Measurements from ENCODE around the gene SLC38A10.

The SLC38A10 gene

GRCh38 chr17:81330884-81331245, 35.8 kb upstream of the SLC38A10 start:
- no peak for DNase-seq

DNA sequence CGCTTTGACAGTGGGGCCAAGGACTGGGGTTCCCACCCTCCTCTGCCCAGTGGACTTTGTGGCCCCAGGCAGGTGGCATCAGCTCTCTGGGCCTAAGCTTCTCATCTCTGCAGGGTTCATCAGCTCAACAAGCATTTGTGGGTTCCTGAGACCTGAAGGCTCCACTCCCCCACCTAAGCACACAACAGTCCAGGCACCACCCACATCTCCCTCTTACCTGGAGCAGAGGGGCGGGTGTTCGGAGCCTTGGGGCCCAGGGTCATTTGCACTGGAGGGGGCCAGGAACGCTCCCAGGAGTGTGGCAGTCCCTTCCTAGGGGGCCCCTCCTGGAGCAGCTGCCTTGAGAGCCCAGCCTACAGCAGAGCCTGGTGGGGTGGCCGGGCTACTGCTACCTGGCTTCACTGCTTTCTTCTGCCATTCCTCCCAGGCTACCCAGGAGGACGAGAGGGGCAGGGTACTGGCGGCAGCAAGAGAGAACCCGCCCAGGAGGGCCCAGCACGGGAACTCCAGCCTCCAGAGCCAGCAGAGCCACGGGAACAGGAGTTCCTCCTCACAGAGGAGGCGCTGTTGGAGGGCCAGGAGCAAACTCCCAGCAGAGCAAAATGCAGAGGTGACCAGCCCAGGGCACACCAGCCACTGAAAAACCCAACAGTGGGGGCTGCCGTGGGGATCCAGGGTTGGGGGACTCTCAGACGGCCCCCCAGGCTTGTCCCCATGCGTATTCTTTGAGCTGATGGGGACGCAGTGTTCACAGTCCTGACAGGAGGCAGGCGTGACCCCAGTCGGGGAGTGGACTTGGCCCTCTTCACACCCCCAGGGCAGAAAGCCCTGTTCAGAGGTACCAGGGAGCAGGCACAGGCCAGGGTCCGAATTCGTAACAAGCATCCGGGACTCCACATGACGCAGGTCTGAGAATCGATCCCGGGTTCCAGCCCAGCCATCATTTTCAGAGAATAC, 35.1 kb upstream of the SLC38A10 start:
- DNase-seq = no peak

DNA sequence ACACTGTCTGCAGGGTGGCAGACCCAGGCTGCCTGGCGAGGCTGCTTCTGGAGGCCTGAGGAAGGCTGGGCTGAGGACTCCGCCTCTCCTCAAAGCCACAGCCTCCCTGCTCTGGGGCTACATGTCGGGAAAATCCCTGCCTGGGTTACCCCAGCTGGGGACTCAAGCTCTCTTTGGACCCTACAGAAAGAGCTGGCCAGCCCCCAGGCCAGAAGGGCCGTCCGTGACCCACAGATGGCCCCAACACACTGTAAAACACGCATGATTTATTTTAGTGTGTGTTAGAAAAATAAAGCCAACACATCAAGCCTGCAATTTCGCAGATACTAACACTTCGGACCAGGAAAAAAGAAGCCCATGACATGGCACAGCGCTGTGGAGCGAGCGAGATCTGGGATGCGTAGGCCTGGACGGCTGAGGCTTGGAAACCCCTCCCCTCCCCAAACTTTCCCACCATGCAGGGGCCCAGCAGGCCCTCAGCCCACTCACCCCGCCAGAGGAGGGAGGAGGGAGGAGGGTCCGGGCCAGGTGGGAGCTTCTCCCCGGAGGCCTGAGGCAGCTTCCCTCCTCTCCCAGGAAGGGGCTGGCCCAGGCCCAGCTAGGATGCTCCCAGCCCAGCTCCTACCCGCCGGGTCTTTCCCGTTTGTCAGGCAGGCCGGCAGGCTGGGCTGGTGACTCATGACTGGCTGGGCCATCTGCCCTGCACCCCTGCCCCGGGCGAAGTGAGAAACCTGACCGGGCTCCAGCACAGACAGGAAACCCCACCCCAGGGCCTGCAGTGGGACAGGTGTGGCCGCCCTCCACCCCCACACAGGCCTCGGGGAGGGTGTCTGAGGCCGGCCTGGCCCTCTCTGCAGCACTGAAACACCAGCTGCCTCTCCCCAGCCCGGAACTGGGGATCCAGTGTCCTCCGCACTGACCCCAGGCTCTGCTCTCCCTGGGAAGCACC, 34.1 kb upstream of the SLC38A10 start:
- DNase-seq = peak; percentile 90

- DNase-seq = no peak
These were observed 33.4 kb upstream of the SLC38A10 start for GRCh38 chr17:81328489-81328888.

- DNase-seq = peak; percentile 31
These were observed 30.7 kb upstream of the SLC38A10 start for GRCh38 chr17:81325714-81326358.

DNA sequence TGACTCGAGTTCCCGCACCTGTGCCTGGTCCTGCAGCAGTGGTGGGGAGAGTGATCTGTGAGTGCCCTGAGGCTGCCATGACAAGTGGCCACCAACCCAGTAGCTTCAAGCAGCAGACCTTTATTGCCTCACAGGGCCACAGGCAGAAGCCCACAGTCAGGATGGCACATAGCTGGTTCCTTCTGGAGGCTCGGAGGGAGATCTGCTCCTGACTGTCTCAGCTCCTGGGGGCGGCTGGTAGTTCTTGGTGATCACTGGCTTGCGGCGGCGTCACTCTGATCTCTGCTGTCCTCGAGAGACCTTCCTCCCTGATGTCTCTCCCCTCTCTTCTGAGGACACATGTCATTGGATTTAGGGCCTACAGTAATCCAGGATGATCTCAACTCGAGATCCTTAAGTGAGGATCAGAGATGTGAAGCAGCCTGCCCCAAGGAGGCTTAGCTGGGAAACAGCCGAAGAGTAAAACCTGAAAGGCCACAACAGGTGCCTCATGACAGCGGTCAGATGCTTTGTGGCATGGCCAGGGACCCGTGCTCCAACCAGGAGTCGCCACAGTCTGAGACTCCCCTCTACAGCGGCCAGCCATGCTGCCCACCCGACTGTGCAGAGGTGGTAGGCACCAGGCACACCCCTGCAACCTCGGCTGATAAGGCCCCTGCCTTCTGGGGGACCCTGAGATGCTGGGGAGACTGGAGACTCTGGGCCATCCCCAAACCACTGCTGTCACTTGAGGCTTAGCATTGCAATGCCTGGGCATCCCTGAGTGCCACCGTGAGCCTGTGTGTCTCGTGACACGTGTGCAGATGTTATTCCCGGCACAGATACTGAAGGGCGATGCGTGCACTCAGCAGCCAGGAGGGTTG, 30.0 kb upstream of the SLC38A10 start:
- DNase-seq = no peak

DNA sequence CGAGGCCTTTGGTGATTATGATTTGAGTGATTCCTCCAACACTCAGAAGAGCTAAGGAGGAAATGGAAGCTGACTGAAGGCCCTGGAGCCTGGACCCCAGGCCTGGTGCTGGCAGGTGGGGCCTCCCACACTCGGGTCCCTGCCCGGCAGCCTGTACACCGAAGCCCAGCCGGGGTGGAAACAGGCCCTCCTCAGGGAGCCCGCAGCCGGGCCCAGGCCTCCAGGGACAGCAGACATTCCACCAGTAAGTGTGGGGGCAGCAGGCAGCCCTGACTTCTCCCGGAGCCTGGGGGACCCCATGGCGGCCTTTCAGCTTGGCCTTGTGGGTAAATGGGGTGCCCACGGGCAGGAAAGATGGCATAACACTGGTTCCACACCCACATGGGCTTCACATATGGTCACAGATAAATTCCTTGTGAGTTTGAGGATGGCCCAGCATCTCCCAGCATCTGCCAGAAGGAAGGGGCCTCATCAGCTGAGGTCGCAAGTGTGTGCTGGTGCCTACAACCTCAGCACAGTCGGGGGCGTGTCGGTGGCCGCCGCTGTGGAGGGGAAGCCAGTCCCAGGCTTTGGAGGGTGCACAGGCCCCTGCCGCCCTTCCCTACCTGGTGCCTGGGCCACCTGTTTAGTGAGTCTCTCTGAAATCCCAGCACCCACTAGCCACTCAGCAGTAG, 29.2 kb upstream of the SLC38A10 start:
- DNase-seq = no peak

- no peak for DNase-seq
These were observed 28.3 kb upstream of the SLC38A10 start for GRCh38 chr17:81323411-81323868.

GRCh38 chr17:81323083-81323369, 27.9 kb upstream of the SLC38A10 start:
- DNase-seq = no peak

- DNase-seq = no peak
These were observed 27.4 kb upstream of the SLC38A10 start for GRCh38 chr17:81322271-81323082.

DNA sequence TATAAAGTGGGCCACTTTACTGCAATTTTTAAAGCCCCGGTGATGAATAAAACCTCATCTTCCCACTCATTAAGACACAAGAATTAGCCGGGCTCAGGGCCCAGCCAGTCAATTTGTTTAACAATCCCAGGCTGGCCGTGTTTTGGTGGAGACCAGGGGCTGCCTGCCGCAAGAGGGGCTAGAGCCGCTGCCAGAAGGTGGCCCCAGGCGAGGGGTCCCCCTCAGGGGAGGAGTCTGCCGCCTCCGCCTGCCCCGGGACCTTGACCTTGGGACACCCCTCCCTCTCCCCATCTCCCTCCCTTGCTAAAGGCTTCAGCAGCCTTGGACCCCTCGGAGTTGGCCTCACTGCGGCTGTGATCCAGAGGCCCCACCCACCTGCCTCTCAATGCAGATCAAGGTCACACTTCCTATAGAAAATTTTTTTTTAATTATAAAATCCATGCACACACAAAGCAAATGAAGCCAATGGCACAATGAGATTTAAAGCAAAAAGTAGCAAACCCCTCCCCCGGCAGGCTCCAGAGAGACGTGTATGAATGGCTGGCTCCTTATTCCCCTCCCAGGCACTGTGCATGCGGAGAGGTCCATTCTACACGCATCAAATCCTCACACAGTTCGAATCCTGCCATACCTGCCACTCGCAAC, 23.0 kb upstream of the SLC38A10 start:
- no peak for DNase-seq

DNA sequence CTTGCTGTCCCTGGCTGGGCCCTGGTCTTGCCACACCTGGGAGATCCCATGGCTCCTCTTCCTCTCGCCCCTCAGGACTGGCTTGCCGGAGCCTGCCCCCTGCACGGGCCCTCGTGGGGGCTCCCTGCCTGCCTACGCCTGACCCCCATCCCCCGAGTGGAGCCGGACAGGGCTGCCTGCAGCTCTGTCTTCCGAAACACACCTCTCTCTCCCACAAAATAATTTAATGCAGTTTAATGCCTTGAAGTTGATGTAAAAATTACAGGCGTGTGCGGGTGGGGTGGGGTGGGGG, 22.4 kb upstream of the SLC38A10 start:
- no peak for DNase-seq

DNA sequence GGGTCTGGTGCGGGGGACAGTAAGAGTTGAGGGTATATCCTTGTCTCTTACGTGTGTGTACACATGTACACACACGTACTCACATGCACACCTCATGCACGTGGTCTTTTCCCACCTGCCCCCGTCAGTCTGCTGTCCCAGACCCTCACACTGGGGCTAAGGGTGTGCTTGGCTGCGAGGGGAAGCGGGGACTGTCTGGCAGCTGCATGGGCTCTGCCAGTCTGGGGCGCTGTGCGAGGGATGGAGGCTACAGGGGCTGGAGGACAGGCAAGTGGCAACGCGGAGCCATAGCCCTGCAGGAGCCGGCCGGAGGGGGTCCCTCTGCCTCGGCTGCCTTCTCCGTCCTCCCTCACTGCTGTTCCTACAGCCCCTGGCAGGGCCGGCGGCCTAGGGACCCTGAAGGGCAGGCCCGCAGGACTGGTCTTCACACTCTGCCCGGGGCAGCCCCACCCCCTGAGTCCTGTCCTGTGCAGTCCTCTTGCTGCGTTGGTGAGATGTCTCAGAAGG, 20.8 kb upstream of the SLC38A10 start:
- DNase-seq = no peak

- DNase-seq = no peak
These were observed 20.2 kb upstream of the SLC38A10 start for GRCh38 chr17:81315129-81315884.

DNA sequence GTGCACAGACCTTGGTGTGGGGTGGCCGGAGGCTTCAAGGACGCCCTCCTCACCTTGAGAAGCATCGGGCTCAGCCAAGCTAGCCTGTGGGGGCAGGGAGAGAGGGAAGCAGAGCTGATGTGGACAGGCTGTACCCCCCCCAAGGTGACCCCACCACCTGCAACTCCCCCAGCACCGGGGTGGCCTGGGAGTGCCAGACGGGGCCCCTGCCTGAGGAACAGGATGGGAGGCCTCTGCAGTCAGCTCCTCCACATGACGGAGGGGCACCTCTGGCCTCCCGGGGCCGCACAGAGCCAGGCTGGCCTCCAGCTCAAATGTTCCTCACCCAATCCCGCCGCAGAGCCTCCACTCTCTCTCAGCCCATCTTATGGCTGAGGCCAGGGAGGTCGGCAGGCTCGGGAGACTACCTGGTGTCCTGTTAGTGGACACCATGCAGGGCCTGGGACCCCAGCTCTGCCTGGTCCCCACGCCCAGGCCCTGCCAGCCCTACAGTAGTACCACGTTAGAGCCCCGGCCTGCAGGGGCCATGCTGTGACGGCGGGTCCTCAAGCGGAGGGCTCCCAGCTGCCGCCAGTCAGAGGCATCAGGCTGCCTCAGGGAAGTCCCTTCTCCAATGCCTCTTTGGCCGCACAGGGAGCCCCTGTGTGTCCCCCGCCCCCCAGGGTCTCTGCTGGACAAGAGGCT, 19.4 kb upstream of the SLC38A10 start:
- DNase-seq = no peak

DNA sequence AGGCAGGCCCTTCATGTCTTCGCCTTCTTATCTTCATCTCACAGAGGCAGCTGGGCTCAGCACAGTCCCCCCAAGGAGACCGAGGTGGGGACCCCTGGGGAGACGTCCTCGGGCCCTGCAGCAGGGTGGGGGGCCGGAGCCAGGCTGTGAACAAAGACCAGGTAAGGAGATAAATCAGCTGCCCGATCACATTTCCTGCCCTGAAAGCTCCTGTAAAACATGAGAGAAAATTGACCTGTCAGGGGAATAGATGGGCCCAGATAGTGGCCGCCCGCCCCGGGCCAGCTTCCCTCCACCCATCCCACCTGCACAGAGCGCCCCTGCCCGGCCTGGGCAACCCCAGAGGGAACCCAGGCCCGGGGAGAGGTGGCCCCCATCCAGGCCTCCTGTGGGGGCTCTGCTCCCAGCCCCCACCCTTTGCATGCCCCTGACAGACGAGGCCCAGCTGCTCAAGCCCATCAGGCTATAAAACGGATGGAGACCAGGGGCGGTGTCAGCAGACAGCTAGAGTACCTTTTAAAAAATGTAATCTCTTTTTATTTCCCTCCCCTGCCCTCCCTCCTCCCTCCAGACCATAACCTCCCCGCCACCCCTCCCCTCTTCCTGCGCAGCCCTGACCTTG, 18.8 kb upstream of the SLC38A10 start:
- no peak for DNase-seq

GRCh38 chr17:81312624-81313325, 17.7 kb upstream of the SLC38A10 start:
- DNase-seq = no peak

- no peak for DNase-seq
These were observed 16.8 kb upstream of the SLC38A10 start for GRCh38 chr17:81311946-81312345.
